Embryonic facial prominence (tissue), 1 donor: ENCODE results near the gene CLCA1.
"Not testable (repeated sequence)": the region's sequence is repeated elsewhere in the genome, so short reads cannot be mapped to it uniquely, and the experiment has no call there.

Source experiments
- DNase-seq: peaks from one replicate; pipeline ENCODE4 v3.0.0-alpha.2; 2016; ENCODE audit errors: extremely low spot score

CLCA1 gene

DNA sequence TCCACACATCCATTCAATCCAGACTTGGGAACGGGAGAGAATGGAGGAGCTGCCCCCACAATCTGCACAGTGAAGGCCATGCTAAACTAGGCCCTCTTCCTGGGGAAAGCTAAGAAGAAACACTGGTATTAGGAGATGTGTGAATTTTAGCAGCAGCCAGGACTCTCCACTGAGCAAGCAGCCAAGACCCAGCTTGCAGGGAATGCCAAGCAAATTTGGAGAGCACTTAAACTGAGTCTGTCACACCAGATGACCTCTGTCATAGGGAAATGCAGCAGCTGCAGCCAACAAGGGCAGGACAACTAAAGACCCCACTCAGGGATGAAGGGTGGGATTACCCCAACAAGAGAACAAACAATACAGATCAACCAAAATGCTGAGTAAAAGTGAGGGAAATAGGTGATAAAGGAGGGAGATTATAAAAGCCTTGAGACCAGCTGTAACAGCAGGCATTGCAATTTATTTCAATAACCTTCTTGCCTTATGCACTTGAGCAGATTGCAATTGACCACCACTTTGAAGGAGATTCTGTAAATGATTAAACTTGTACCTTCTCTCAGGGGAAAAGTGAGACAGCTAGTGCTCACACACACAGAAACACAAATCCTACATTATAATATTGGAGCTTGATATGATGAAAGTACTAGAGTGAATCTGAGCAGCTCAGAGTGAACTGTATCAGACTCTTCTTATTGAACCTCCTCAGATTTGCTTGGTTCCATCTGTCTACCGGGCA lies 2.5 kb upstream of the CLCA1 start:
- no peak for DNase-seq

DNA sequence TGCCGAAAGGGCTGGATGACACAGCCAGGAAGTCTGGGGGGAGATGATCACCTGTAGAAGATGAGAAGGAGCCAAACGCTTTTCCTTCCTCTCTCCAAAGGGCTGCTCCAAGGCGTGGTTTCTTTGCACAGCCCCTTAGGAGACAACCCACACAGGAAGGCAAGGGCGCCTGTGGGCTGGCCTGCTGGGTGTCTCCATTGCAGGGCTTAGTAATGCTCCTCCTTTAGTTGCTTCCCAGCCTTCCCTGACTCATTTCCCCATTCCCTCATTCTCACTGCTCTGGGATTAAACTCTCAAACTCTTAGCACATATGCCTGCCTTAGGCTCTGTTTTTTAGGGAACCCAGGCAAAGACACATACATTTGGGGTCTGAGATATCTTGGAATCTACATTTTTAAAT lies 1.7 kb upstream of the CLCA1 start:
- DNase-seq = no peak

DNA sequence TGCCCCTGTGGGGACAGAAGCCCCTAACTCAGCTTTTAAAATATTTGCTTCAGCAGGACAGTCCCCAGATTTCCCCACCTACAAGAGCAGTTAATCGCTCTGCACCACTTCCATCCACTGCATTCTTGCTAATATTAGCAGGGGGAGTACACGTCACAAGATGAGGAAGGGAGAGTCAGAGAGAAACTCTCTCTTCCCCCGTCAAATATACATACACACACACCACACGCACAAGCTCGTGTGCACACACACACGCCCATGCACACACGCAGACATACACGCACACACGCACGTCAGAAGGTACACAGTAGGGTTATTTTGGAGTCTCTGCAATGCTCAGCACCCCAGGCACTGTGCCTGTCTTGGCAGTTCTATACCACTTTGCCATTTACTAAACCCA lies 2.1 kb downstream of the CLCA1 start:
- DNase-seq = no peak

DNA sequence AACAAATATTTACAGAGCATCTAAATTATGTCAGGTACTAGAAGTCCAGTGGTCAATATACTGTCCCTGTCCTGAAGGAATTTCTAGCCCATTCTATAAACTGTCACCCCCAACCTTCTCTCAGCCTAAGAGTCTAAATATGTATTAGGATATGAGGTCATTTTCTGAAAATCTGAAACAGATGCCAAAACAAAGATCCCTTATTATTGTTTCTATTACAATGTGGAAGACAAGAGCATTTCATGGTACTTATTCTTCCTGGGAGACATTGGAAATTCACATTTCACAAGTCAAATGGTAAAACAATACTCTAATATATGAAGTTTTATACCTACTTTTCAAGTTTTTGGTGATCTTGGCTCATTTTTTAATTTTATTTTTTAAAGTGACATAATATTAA lies 2.6 kb downstream of the CLCA1 start:
- no peak for DNase-seq

DNA sequence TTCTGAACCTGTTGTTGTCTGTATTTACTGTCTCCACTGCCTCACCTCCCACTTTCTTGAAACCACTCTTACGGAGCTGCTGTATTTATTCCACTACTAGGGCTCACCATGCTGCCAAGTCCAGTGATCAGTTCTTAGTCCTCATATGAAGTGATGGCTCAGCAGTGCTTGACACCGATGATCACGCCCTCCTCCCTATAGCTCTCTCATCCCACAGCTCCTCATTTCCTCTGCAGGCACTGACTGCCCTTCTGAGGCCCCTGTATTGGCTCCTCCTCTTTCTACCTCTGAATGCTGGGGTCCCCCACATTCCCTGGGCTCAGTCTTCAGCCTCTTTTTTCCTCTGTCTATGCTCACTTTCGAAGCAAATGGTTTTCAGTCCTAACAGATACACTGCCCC lies 3.4 kb downstream of the CLCA1 start:
- DNase-seq = no peak

DNA sequence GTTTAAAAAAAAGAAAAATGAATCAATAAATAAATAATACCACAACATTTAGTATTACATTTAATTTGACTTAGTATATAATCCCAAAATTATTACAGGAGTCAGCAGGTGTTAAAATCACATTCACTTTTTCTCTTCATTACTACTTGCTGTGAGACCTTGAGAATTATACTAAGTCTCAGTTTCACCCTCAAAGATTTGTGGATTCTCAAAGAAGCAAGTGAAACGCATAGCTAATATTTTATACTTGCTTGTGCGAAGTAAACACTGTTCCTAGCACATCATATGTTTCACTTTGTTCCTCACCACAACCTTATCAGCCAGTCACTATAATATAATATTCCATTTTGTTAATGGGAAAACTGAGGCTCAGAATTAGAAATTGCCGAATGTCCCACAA lies 4.0 kb downstream of the CLCA1 start:
- no peak for DNase-seq

DNA sequence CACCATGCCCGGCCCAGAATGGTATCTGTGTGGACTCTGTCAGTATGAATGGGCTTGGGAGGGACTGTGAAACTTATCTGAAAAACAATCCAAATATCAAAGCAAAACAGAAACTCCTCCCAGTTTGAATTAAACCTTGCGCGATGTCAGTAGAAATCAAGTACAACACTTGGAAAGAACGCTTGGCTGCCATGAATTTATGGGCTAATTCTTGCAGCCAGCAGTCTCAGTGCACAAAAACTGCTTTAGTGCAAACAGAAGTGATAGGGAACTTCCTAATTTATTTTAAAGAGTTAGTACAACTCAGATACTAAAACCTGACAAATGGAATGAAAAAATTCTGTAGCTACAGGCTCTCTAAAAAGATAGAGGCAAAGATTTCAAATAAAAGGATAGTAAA lies 8.5 kb downstream of the CLCA1 start:
- DNase-seq = no peak

DNA sequence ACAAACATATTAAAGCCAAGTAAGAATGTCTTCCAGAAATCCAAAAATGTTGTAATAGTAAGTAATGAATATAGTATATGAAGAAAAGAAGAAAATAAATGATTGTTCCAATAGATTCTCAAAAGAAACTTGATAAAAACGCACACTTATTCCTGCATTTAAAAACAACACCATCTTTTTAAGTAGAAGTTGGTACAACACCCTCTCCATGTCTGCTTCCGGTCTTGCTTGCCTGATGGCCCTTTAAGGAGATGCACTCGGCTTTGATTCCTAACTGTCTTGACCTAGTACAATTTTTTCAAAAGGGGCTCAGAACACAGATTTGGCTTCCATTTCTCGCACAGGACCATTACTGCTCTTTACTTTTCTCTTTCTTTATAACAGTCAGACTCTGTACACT lies 9.0 kb downstream of the CLCA1 start:
- no peak for DNase-seq

DNA sequence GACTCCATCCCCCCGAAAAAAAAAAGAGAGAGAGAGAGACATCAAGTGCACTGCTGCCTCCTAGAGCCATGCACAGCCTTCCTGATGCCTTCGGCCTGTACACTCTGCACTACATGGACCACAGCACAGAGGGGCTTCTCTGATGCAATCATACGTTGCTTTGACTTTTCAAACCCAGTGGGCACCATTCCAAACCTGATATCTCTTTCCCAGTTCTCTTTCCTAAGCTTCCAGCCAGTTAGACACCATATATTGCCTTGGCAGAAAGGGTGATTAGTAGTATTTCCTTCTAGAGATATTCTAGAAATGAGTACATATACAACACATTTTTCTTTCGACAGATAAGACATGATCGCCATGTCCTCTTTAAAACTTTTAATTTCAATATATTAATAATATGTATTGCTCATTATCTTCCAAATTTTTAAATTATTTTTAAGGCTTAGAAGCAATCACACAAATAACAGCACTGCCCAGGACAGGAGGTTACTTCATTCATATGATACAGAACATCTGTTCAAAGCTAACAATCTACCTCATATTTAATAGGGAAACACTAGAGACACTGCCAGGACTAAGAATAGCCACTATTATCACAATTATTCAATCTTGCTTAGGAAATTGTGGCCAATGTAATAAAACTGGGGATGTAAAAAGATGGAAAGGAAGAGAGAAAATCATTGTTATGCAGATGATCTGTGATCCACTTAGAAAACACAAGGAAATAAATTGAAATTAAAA lies 9.9 kb downstream of the CLCA1 start:
- no peak for DNase-seq

DNA sequence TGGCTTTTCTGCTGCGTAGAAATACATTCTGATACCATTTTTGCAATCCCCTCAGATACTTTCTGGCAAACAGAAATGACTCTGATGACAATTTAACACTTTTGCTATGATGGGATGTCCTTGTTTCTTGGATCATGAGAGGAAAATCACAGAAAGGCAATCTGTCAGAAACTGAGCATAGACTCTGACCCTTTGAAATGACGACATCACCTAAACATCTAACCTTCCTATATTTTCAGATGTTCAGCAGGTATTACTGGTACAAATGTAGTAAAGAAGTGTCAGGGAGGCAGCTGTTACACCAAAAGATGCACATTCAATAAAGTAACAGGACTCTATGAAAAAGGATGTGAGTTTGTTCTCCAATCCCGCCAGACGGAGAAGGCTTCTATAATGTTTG lies 13.2 kb downstream of the CLCA1 start:
- DNase-seq = no peak

DNA sequence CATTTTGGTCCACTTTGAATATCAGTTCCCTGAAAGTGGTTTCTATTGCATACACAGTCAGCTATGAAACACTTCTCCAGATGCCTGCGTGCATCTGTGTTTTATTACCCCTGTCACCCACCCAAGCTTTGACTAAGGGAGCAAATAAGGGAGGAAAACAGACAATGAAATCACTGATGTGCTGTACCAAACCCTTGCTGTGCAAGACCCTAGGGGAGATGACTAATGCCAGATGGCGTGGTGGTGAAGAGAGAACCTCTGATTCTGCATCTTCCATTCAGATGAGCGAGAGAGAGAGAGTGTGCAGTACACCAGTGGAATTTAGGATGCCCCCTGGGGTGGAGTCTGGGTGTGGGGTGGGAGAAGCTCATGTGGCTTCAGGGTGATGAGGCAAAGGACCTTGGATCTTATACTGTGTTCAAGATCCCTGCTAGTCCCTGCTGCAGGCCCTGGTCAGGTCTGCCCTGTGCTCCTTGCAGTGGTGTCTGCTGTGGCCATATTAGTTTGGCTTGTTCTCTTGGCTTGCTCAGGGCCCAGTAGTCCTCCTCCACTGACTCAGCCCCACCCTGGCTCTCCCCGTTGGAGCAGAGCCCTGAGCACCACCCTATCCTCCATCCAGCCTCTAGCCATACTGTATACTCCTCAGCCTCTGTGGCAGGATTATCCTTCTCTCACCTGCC lies 18.5 kb downstream of the CLCA1 start:
- no peak for DNase-seq

DNA sequence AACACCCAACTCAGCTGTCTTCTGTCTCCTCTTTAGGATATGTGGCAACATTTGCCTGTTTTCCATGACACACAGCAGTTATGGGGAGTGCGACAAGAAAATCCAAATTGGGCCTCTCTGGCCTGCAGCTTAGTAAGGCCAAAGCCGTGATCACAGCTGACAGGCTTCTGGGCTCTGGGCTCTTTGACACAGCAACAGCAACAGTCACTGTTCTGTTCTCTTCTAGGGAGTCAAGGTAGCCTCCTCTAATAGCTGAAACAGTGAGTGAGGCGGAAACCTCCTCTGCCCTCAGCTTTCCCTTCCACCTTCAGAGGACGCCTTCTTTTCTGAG lies 19.0 kb downstream of the CLCA1 start:
- no peak for DNase-seq

DNA sequence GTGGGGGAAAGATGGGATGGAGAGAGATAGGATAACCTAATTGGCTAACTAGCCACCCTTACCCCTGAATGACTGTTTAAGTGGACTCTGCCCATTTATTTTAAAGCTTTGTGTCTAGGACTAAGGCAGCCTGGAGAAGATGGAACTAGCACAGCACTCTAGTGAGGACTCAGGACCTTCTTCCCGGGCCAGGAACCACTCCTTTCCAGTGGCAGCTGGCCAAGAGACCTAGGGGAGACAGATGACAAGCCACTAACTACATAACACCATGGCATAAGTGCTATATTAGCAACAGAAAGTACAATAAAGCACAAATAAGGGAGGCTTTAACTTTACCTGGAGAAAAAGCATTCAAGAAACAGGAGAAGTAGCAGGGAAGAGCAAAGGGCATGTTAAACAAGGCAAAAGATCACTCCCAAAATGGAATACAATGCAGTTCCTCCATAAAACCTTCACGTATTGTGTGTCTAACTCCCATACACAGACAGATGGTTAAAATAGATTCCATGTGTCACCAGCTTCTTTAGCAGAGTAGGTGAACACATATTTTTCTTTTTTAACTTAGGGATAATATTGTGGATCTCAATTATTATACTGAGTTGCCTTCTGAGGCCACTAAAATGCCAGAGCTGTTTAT lies 20.6 kb downstream of the CLCA1 start:
- DNase-seq = no peak

DNA sequence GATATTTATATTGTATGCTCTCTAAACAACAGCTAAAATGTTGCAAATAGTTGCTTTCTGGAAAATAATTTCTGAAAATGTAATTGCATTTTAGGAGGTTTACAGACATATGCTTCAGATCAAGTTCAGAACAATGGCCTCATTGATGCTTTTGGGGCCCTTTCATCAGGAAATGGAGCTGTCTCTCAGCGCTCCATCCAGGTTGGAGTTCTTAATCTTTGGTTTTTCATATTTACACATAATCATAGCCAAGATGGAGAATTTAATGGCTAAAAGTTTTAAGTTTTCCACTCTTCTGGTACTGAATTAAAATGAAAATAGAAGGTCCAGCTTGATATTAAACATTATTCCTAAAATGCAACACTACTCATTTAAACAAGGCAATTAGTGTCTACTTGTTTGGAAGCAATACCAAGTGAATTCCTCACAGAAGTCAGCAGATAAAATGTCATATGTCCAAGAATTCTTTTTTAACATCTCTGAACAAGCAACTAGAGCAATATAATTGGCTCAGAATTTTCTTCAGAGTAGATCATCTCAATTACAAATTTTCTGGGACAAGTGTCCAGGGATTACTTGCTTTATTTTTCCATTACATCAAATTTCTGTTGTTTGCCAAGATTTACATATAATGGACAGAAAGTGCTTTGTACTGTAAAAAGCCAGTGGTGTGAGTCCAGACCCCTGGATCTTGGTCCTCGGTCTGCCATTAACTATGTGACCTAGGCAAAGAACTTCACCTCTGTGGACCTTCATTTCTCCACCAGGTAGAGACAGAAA lies 22.6 kb downstream of the CLCA1 start:
- no peak for DNase-seq

DNA sequence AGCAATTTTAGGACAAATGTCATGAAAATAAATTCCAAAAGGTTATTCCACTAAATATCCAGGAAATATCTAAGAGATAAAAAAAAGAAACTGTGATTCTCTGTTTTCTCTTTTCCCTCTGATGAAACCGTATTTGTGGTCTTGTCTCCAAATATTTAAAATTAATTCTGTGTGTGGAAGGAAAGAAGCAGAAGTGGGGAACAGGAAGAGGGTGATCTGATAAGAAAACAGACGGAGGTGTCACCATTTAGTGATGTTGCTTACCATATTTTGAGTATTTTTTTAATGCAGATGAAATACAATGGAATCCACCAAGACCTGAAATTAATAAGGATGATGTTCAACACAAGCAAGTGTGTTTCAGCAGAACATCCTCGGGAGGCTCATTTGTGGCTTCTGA lies 29.6 kb downstream of the CLCA1 start:
- DNase-seq = no peak

DNA sequence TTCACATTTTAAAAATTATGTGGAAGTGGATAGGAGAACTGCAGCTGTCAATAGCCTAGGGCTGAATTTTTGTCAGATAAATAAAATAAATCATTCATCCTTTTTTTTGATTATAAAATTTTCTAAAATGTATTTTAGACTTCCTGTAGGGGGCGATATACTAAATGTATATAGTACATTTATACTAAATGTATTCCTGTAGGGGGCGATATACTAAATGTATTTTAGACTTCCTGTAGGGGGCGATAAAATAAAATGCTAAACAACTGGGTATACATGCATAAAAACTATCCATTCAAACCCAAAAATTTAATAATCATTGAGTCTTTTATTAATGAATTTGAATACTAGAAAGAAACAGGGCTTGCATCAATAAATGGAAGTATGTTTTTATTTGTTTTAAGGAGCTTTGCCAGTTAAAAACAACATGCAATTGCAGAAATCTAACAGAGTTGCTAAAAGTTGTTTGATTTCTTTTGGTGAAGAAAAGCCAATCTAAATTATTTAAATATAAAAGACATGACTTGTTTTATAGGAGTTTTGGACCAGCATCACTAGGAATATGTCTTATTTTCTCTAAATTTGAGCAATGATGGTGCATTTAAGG lies 31.4 kb downstream of the CLCA1 start:
- no peak for DNase-seq

DNA sequence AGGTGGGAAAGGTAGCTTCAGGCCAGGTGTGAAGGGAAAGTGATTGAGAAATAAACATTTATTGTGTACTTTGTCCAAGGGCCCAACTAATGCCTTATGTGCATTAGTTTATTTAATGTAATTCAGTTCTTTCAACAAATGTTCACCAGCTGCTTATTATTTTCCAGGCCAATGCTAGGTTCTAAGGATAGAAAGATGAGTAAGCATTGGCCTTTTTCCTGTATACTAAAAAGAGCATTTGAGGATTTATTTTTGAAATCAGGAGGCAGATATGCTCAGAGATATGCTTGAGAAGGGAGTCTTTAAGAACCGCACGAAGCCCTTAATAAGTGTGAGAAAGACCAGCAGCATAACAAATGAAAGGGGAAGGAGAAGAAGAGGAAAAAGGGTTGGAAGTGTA lies 32.0 kb downstream of the CLCA1 start:
- no peak for DNase-seq

DNA sequence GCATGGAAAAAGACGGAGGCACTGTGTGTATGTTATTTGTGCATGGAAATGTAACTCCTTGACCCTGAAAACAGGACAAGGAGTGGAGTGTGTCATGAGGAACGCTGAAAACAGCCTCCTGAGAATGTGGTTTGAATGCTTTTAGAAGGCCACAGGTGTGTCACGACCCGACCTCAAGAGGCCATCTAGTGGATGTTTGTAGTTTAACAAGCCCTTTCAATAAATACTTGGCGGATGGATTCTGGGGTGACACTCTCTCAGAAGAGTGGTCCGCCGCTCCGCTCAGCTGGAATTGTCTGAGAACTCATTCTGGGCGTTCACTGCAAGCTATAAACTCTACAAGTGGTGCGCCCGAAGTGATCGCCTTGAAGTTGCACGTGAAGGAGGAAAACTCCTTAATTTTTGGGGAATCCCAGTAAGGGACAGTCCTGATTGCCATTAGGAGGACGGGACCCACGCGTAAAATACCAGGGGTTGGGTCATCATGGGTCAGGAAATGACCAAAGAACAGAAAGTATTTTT lies 33.5 kb downstream of the CLCA1 start:
- DNase-seq = not testable (repeated sequence)

DNA sequence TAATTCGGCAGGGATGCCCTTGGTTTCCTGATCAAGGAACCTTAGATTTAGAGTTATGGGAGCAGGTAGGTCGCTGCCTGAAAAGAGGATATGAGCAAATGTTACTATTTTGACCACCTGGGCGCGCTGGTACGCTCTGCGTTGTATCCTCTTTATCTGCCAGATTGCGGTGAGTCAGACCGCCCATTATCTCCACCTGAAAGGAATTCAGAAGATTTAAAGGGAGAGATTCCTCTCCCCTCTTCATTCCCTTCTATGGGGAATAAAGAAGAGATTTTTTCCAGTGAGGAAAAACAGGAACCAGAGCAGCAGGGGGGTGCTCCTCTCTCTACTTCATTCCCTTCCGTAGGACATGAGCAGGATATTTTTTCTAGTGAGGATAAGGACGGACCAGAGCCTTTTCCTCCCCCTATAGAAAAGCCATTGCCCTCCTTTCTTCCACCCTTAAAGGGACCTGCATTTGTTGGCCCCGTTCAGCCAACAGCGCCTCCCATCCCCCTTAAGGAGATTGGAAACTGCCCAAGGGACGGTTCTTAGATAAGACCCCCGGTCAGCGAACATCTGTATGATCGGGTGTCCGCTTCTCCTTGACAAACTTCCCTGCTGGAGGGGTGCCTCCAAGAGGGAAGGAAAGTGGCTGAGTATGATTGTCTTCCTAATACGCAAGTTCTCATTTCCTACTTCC lies 34.1 kb downstream of the CLCA1 start:
- no peak for DNase-seq

DNA sequence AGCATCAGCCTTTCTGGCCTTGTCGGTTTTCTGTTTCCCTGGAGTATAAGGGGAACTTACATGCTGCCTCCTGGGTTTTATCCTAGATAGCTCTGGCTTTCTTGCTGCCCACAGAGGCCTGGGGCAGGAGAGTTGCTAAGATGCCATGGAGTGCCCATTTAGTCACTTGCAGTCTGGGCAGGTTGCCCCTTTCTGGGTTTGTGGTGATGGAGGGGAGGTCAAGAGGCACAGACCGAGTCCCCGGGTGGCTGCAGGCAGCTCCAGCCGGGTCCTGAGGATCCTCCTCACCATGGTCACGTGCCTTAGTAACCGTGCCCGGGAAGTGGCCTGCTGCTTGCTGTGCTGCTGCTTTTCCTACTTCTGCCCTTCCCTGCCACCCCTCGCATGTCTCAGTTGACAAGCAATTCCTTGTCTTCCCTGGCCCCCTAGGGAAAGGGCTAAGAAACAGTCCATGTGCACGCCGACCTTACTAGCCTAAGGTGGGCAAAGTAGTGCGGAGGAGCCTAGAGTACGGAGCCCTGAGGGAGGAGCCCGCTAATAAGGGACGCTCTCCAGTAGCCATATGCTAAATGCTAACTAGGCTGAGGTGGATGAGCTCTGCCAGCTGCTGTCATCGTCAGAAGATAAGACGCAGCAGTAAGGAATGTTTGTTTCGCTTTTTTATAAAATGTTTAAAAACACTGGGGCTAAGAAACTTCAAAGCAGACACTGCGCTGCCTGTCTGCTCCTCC lies 34.8 kb downstream of the CLCA1 start:
- no peak for DNase-seq
